K562 (cell line): ENCODE results near the gene EPHB3. TPM values are rescaled to one million over a fixed set of nuclear protein-coding genes. Genes with fewer than 3 reads are reported as not detected.

ENCODE experiments used
- ARHGAP35 ChIP-seq: fragments of 450-650 bp; IDR thresholded peaks from 2 replicates; pipeline ENCODE4 v1.6.1; 2018; ENCODE audit not compliant: partially characterized antibody
- CREB5 ChIP-seq: fragments of 250-450 bp; sonication (Bioruptor Pico); IDR thresholded peaks from 2 replicates; pipeline ENCODE4 v1.5.0; 2020; ENCODE audit warnings: mild to moderate bottlenecking
- POLR2H ChIP-seq: IDR thresholded peaks from 2 replicates; pipeline ENCODE4 v1.6.1; 2016; ENCODE audit warnings: missing genetic modification characterization, low read depth, mild to moderate bottlenecking, control low read depth, missing compliant biosample characterization, moderate library complexity
- RFX7 ChIP-seq: fragments of 250-450 bp; sonication (Bioruptor Pico); IDR thresholded peaks from 2 replicates; pipeline ENCODE4 v1.5.1; 2021; ENCODE audit warnings: mild to moderate bottlenecking
- SMAD3 ChIP-seq: fragments of 450-650 bp; formaldehyde crosslinking; conservative IDR thresholded peaks from 2 replicates; pipeline ENCODE4 v1.4.0; 2020; ENCODE audit warnings: mild to moderate bottlenecking
- ZBTB40 ChIP-seq, 2 experiments: fragments of 450-650 bp in 1 of 2; sonication (generic) in 1 of 2; formaldehyde crosslinking in 1 of 2; IDR thresholded peaks; 2 replicates each; pipeline versions ENCODE4 v1.7.1 to v1.9.0; 2016 to 2022; ENCODE audit warnings: inconsistent platforms in 1 of 2, mild to moderate bottlenecking in 1 of 2, missing genetic modification reagents in 1 of 2
- polyA plus RNA-seq, 8 experiments: library from polyadenylated mRNA; depleted of rRNA in 4 of 8; stranded (reverse) in 5 of 8; unstranded in 3 of 8; fragments of >200 nt; fragmentation: Nextera tagmentation in 2 of 8; fragmentation: Illumina TruSeq in 1 of 8; extraction: Ambion mirVana in 2 of 8; extraction: Trizol in 1 of 8; gene quantifications; 2 replicates each; pipeline versions ENCODE4 v1.2.1 to v1.2.3, GENCODE V29; 2011 to 2014; ENCODE audit warnings: inconsistent platforms in 1 of 8, missing spikeins in 1 of 8
- total RNA-seq, 7 experiments: library from RNA; depleted of rRNA in 6 of 7; stranded (reverse); fragments of >200 nt in 6 of 7; fragmentation: Illumina TruSeq in 2 of 7; extraction: Trizol in 2 of 7; gene quantifications; 2 replicates each; pipeline versions ENCODE4 v1.2.1 to v1.2.3, GENCODE V29; 2011 to 2021; ENCODE audit warnings: low replicate concordance in 1 of 7
- TF ChIP-seq, protein P1 (sequence below), 2 experiments: fragments of 450-650 bp; formaldehyde crosslinking in 1 of 2; IDR thresholded peaks; 2 replicates each; pipeline versions ENCODE4 v1.4.0 to v1.6.1; 2014 to 2020; ENCODE audit warnings: mild to moderate bottlenecking in 2 of 2, borderline replicate concordance in 1 of 2, low read depth in 1 of 2

The EPHB3 gene
- total and polyA plus RNA-seq, 9 of the 15 experiments (the other 6 are each of a cell fraction or from before 2014, with no cell fraction given) = not detected

GRCh38 chr3:184531626-184532280 is 29.8 kb upstream of the EPHB3 start (continued):
- TF ChIP-seq CREB5 (CRISPR knock-in tag) = no peak
- TF ChIP-seq RFX7 (CRISPR knock-in tag) = no peak
- TF ChIP-seq, protein P1, sequence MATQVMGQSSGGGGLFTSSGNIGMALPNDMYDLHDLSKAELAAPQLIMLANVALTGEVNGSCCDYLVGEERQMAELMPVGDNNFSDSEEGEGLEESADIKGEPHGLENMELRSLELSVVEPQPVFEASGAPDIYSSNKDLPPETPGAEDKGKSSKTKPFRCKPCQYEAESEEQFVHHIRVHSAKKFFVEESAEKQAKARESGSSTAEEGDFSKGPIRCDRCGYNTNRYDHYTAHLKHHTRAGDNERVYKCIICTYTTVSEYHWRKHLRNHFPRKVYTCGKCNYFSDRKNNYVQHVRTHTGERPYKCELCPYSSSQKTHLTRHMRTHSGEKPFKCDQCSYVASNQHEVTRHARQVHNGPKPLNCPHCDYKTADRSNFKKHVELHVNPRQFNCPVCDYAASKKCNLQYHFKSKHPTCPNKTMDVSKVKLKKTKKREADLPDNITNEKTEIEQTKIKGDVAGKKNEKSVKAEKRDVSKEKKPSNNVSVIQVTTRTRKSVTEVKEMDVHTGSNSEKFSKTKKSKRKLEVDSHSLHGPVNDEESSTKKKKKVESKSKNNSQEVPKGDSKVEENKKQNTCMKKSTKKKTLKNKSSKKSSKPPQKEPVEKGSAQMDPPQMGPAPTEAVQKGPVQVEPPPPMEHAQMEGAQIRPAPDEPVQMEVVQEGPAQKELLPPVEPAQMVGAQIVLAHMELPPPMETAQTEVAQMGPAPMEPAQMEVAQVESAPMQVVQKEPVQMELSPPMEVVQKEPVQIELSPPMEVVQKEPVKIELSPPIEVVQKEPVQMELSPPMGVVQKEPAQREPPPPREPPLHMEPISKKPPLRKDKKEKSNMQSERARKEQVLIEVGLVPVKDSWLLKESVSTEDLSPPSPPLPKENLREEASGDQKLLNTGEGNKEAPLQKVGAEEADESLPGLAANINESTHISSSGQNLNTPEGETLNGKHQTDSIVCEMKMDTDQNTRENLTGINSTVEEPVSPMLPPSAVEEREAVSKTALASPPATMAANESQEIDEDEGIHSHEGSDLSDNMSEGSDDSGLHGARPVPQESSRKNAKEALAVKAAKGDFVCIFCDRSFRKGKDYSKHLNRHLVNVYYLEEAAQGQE (IDR thresholded peaks at IDR 0.05; ENCODE audit: borderline replicate concordance) = no peak
- TF ChIP-seq, protein P1 (CRISPR knock-in tag; IDR thresholded peaks at IDR 0.05; ENCODE audit: low read depth) = no peak
- TF ChIP-seq POLR2H = no peak
- no peak for TF ChIP-seq ZBTB40 (IDR thresholded peaks at IDR 0.05)
- no peak for TF ChIP-seq ZBTB40 (CRISPR knock-in tag; IDR thresholded peaks at IDR 0.05)
- TF ChIP-seq SMAD3 (CRISPR knock-in tag) = no peak
- TF ChIP-seq ARHGAP35 = no peak
